Measurements from ENCODE around the gene VSIG10.

The VSIG10 gene

GRCh38 chr12:118060301-118061010 is 43.4 kb downstream of the VSIG10 start:
- ATAC-seq = no peak
- DNase-seq = peak; percentile 40

- DNase-seq = no peak
- ATAC-seq = no peak
Measured at GRCh38 chr12:118059341-118060191, 44.2 kb downstream of the VSIG10 start.

- DNase-seq (no peak), ATAC-seq (no peak)
Measured at GRCh38 chr12:118058881-118059280, 44.9 kb downstream of the VSIG10 start.

GRCh38 chr12:118058227-118058626 is 45.6 kb downstream of the VSIG10 start:
- DNase-seq (no peak), ATAC-seq (no peak)

- ATAC-seq = no peak
- DNase-seq = no peak
Measured at GRCh38 chr12:118055865-118056773, 47.7 kb downstream of the VSIG10 start.

GRCh38 chr12:118055144-118055557 is 48.7 kb downstream of the VSIG10 start:
- peak; percentile 77 for DNase-seq
- ATAC-seq = peak; percentile 81

- ATAC-seq (no peak), DNase-seq (no peak)
Measured at GRCh38 chr12:118053071-118053985, 50.5 kb downstream of the VSIG10 start.

GRCh38 chr12:118052324-118053070 is 51.3 kb downstream of the VSIG10 start:
- DNase-seq (peak; percentile 51), ATAC-seq (peak; percentile 73)

- ATAC-seq (peak; percentile 35), DNase-seq (no peak)
Measured at GRCh38 chr12:118050972-118051910, 52.6 kb downstream of the VSIG10 start.

- ATAC-seq = no peak
Measured at GRCh38 chr12:118046430-118046829, 57.4 kb downstream of the VSIG10 start.

GRCh38 chr12:118044577-118044976 is 59.2 kb downstream of the VSIG10 start:
- ATAC-seq (no peak), DNase-seq (no peak)

More at GRCh38 chr12:118046430-118046829, 57.4 kb downstream of the VSIG10 start:
- no peak for DNase-seq

- peak; percentile 73 for ATAC-seq
Measured at GRCh38 chr12:118044075-118044474, 59.7 kb downstream of the VSIG10 start.

GRCh38 chr12:118042091-118042490 is 61.7 kb downstream of the VSIG10 start:
- no peak for DNase-seq
- no peak for ATAC-seq

More at GRCh38 chr12:118044075-118044474, 59.7 kb downstream of the VSIG10 start:
- DNase-seq = no peak

GRCh38 chr12:118038137-118038536 is 65.7 kb downstream of the VSIG10 start:
- ATAC-seq (no peak), DNase-seq (no peak)

- DNase-seq = no peak
- no peak for ATAC-seq
Measured at GRCh38 chr12:118036672-118037411, 67.0 kb downstream of the VSIG10 start.

- DNase-seq (peak; percentile 39), ATAC-seq (peak; percentile 91)
Measured at GRCh38 chr12:118035190-118036041, 68.4 kb downstream of the VSIG10 start.

GRCh38 chr12:118034429-118035189 is 69.2 kb downstream of the VSIG10 start:
- ATAC-seq = no peak
- DNase-seq = no peak
